ENCODE results near the gene ITPA.

GRCh38 chr20:3270051-3270450, 60.8 kb downstream of the ITPA start:
- no peak for TF ChIP-seq POLR2A (IDR thresholded peaks at IDR 0.05)
- TF ChIP-seq CTCF (IDR thresholded peaks at IDR 0.05): no peak
